Measurements from ENCODE around the gene PRKAG2. TPM values are rescaled to one million over a fixed set of nuclear protein-coding genes. Genes with fewer than 3 reads are reported as not detected.
A peak's percentile ranks its signal among the peaks of the same experiment; 100 is the strongest.

The PRKAG2 gene
- total RNA-seq, 2 experiments from 2014 or later, result 18.4 to 29.9 TPM

GRCh38 chr7:151637781-151638261 lies 239.1 kb downstream of the PRKAG2 start:
- CTCF ChIA-PET, result no interaction called here
- peaks cover 6% of the 10 kb centered on the region for H3K4me1 Mint-ChIP-seq
- H3K27me3 Mint-ChIP-seq, result no peaks in the 10 kb centered on the region
- H3K36me3 Mint-ChIP-seq, result peaks cover 5% of the 10 kb centered on the region
- ATAC-seq, result no peak
- peaks cover 2% of the 10 kb centered on the region for H3K9me3 Mint-ChIP-seq (ENCODE audit: low read depth)
- no peak overlapping the region for H3K4me3 Mint-ChIP-seq
- no peak overlapping the region for H3K27ac Mint-ChIP-seq
- DNase-seq, result no peak

GRCh38 chr7:151634643-151635042 lies 242.3 kb downstream of the PRKAG2 start:
- DNase-seq (no peak), ATAC-seq (no peak)
- H3K4me3 Mint-ChIP-seq, result no peak overlapping the region
- CTCF ChIA-PET, result interaction anchor here (1.1 to 6.4 kb wide), 4 partner anchors 8 to 144 kb away, joined by 3 to 37 read pairs (median 15); no protein-coding TSS in a partner anchor
- no peak overlapping the region for H3K27ac Mint-ChIP-seq
- H3K36me3 Mint-ChIP-seq, result peaks cover 5% of the 10 kb centered on the region
- peaks cover 22% of the 10 kb centered on the region for H3K4me1 Mint-ChIP-seq
- H3K27me3 Mint-ChIP-seq, result no peaks in the 10 kb centered on the region
- peaks cover 2% of the 10 kb centered on the region for H3K9me3 Mint-ChIP-seq (ENCODE audit: low read depth)

GRCh38 chr7:151633516-151633812 lies 243.5 kb downstream of the PRKAG2 start:
- no peak for DNase-seq
- Mint-ChIP-seq H3K9me3 (ENCODE audit: low read depth) (peaks cover 2% of the 10 kb centered on the region), H3K4me3 (peak overlapping the region; percentile 85), H3K27ac (peak overlapping the region; percentile 95), H3K27me3 (no peaks in the 10 kb centered on the region), H3K4me1 (peaks cover 27% of the 10 kb centered on the region), H3K36me3 (peaks cover 5% of the 10 kb centered on the region)
- CTCF ChIA-PET, result interaction anchor here (1.0 to 6.4 kb wide), 17 partner anchors 9 to 616 kb away, joined by 3 to 37 read pairs (median 9); partner anchors contain the start of gene RHEB
- no peak for ATAC-seq

- CTCF ChIA-PET, result interaction anchor here (0.9 to 6.4 kb wide), 21 partner anchors 10 to 615 kb away, joined by 3 to 37 read pairs (median 5); partner anchors contain the start of gene RHEB
- H3K27me3 Mint-ChIP-seq, result no peaks in the 10 kb centered on the region
Measured at GRCh38 chr7:151632750-151633515, 244.0 kb downstream of the PRKAG2 start.

GRCh38 chr7:151631953-151632749 lies 244.8 kb downstream of the PRKAG2 start:
- Mint-ChIP-seq H3K9me3 (ENCODE audit: low read depth) (peaks cover 2% of the 10 kb centered on the region), H3K4me3 (peak overlapping the region; percentile 85), H3K27ac (peak overlapping the region; percentile 95), H3K4me1 (peaks cover 29% of the 10 kb centered on the region), H3K27me3 (no peaks in the 10 kb centered on the region), H3K36me3 (peaks cover 5% of the 10 kb centered on the region)
- CTCF ChIA-PET, result interaction anchor here (0.9 to 6.4 kb wide), 25 partner anchors 10 to 615 kb away, joined by 3 to 37 read pairs (median 4); partner anchors contain the start of gene RHEB
- peak; percentile 84 for ATAC-seq
- DNase-seq, result peak; percentile 89

More at GRCh38 chr7:151632750-151633515, 244.0 kb downstream of the PRKAG2 start:
- DNase-seq, result peak; percentile 79
- ATAC-seq, result peak; percentile 65
- Mint-ChIP-seq H3K4me3 (peak overlapping the region; percentile 85), H3K9me3 (ENCODE audit: low read depth) (peaks cover 2% of the 10 kb centered on the region), H3K27ac (peak overlapping the region; percentile 95), H3K4me1 (peaks cover 29% of the 10 kb centered on the region), H3K36me3 (peaks cover 5% of the 10 kb centered on the region)

- DNase-seq, result peak; percentile 56
- peaks cover 2% of the 10 kb centered on the region for H3K9me3 Mint-ChIP-seq (ENCODE audit: low read depth)
Measured at GRCh38 chr7:151631570-151631952, 245.4 kb downstream of the PRKAG2 start.

GRCh38 chr7:151630851-151631569 lies 245.9 kb downstream of the PRKAG2 start:
- no peak for ATAC-seq

More at GRCh38 chr7:151631570-151631952, 245.4 kb downstream of the PRKAG2 start:
- H3K27me3 Mint-ChIP-seq, result no peaks in the 10 kb centered on the region
- no peak for ATAC-seq
- CTCF ChIA-PET, result interaction anchor here (0.8 to 6.4 kb wide), 18 partner anchors 11 to 316 kb away, joined by 3 to 37 read pairs (median 6); partner anchors contain the start of gene RHEB
- H3K36me3 Mint-ChIP-seq, result peaks cover 5% of the 10 kb centered on the region
- H3K27ac Mint-ChIP-seq, result peak overlapping the region; percentile 67
- H3K4me1 Mint-ChIP-seq, result peaks cover 29% of the 10 kb centered on the region
- H3K4me3 Mint-ChIP-seq, result peak overlapping the region; percentile 83

GRCh38 chr7:151630358-151630757 lies 246.6 kb downstream of the PRKAG2 start:
- DNase-seq, result no peak
- no peaks in the 10 kb centered on the region for H3K27me3 Mint-ChIP-seq
- peaks cover 2% of the 10 kb centered on the region for H3K9me3 Mint-ChIP-seq (ENCODE audit: low read depth)
- CTCF ChIA-PET, result interaction anchor here (1.5 to 6.4 kb wide), 5 partner anchors 10 to 262 kb away, joined by 4 to 37 read pairs (median 7); no protein-coding TSS in a partner anchor
- H3K4me3 Mint-ChIP-seq, result peak overlapping the region; percentile 83
- peaks cover 29% of the 10 kb centered on the region for H3K4me1 Mint-ChIP-seq
- ATAC-seq, result no peak
- H3K36me3 Mint-ChIP-seq, result peaks cover 5% of the 10 kb centered on the region
- H3K27ac Mint-ChIP-seq, result no peak overlapping the region

More at GRCh38 chr7:151630851-151631569, 245.9 kb downstream of the PRKAG2 start:
- peaks cover 2% of the 10 kb centered on the region for H3K9me3 Mint-ChIP-seq (ENCODE audit: low read depth)
- H3K27ac Mint-ChIP-seq, result peak overlapping the region; percentile 67
- peaks cover 5% of the 10 kb centered on the region for H3K36me3 Mint-ChIP-seq
- peak overlapping the region; percentile 83 for H3K4me3 Mint-ChIP-seq
- CTCF ChIA-PET, result interaction anchor here (0.8 to 6.4 kb wide), 14 partner anchors 10 to 315 kb away, joined by 3 to 37 read pairs (median 6); no protein-coding TSS in a partner anchor
- H3K4me1 Mint-ChIP-seq, result peaks cover 29% of the 10 kb centered on the region
- no peaks in the 10 kb centered on the region for H3K27me3 Mint-ChIP-seq
- DNase-seq, result no peak

GRCh38 chr7:151629713-151630272 lies 247.1 kb downstream of the PRKAG2 start:
- Mint-ChIP-seq H3K27me3 (no peaks in the 10 kb centered on the region), H3K9me3 (ENCODE audit: low read depth) (peaks cover 2% of the 10 kb centered on the region), H3K36me3 (peaks cover 7% of the 10 kb centered on the region), H3K27ac (no peak overlapping the region), H3K4me3 (no peak overlapping the region), H3K4me1 (peaks cover 29% of the 10 kb centered on the region)
- CTCF ChIA-PET, result interaction anchor here (1.5 to 6.4 kb wide), 3 partner anchors 130 to 261 kb away, joined by 4 to 37 read pairs (median 7); no protein-coding TSS in a partner anchor
- ATAC-seq (no peak), DNase-seq (no peak)

- no peaks in the 10 kb centered on the region for H3K27me3 Mint-ChIP-seq
- H3K4me1 Mint-ChIP-seq, result peaks cover 36% of the 10 kb centered on the region
- ATAC-seq (no peak), DNase-seq (no peak)
- no peak overlapping the region for H3K27ac Mint-ChIP-seq
- peaks cover 7% of the 10 kb centered on the region for H3K36me3 Mint-ChIP-seq
- H3K9me3 Mint-ChIP-seq (ENCODE audit: low read depth), result peaks cover 2% of the 10 kb centered on the region
- no peak overlapping the region for H3K4me3 Mint-ChIP-seq
- CTCF ChIA-PET, result interaction anchor here (2.4 to 6.4 kb wide), 2 partner anchors 131 to 154 kb away, joined by 7 to 37 read pairs; no protein-coding TSS in a partner anchor
Measured at GRCh38 chr7:151628846-151629604, 247.9 kb downstream of the PRKAG2 start.

- Mint-ChIP-seq H3K27me3 (no peaks in the 10 kb centered on the region), H3K4me3 (no peak overlapping the region), H3K36me3 (peaks cover 8% of the 10 kb centered on the region), H3K27ac (no peak overlapping the region), H3K9me3 (ENCODE audit: low read depth) (no peaks in the 10 kb centered on the region), H3K4me1 (peaks cover 36% of the 10 kb centered on the region)
- CTCF ChIA-PET, result interaction anchor here (2.0 kb wide), 1 partner anchor 156 kb away, joined by 6 read pairs; no protein-coding TSS in a partner anchor
- peak; percentile 33 for ATAC-seq
- no peak for DNase-seq
Measured at GRCh38 chr7:151626422-151627115, 250.3 kb downstream of the PRKAG2 start.
